ENCODE results near the gene SLC30A5.

DNA sequence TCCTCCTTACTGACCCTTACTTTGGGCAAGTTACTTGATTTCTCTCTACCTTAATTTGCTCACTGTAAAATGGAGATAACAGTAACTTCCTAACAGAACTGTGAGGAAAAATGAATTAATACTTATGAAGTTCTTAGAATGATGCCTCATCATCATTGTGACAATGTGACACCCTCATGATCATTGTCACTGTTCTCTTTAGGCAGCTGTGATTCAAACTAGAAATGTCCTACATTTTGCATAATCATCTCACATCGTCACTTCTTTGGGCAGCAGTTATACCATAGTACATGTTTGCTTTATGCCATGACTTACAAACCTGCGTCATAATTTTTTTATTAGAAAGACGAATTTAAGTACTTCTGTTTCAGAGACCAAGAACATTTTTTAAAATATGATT, 9.7 kb downstream of the SLC30A5 start:
- TF ChIP-seq, protein P1, sequence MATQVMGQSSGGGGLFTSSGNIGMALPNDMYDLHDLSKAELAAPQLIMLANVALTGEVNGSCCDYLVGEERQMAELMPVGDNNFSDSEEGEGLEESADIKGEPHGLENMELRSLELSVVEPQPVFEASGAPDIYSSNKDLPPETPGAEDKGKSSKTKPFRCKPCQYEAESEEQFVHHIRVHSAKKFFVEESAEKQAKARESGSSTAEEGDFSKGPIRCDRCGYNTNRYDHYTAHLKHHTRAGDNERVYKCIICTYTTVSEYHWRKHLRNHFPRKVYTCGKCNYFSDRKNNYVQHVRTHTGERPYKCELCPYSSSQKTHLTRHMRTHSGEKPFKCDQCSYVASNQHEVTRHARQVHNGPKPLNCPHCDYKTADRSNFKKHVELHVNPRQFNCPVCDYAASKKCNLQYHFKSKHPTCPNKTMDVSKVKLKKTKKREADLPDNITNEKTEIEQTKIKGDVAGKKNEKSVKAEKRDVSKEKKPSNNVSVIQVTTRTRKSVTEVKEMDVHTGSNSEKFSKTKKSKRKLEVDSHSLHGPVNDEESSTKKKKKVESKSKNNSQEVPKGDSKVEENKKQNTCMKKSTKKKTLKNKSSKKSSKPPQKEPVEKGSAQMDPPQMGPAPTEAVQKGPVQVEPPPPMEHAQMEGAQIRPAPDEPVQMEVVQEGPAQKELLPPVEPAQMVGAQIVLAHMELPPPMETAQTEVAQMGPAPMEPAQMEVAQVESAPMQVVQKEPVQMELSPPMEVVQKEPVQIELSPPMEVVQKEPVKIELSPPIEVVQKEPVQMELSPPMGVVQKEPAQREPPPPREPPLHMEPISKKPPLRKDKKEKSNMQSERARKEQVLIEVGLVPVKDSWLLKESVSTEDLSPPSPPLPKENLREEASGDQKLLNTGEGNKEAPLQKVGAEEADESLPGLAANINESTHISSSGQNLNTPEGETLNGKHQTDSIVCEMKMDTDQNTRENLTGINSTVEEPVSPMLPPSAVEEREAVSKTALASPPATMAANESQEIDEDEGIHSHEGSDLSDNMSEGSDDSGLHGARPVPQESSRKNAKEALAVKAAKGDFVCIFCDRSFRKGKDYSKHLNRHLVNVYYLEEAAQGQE (IDR thresholded peaks at IDR 0.05; ENCODE audit: insufficient read depth in 1 of 2, low read depth in 2 of 2, low read length in 2 of 2): no peak
- no peak for TF ChIP-seq TAF1 (IDR thresholded peaks at IDR 0.05; ENCODE audit: borderline replicate concordance, insufficient read depth, low read length)
- TF ChIP-seq POLR2AphosphoS5 (IDR thresholded peaks at IDR 0.05; ENCODE audit: low read depth, low read length): no peak
- no peak for TF ChIP-seq SIN3A (IDR thresholded peaks at IDR 0.05; ENCODE audit: borderline replicate concordance, insufficient read depth, low read length)
